ENCODE measurements around the gene CBX8. TPM values are rescaled to one million over a fixed set of nuclear protein-coding genes. Genes with fewer than 3 reads are reported as not detected.

Gene CBX8
- total and polyA plus RNA-seq, 2 experiments from 2014 or later = 6.5 to 8.6 TPM

GRCh38 chr17:79797492-79798298 lies 818 bp upstream of the CBX8 start:
- peaks cover 40% of the 10 kb centered on the region for H3K4me1 ChIP-seq (ENCODE audit: insufficient read depth)
- WGBS (ENCODE audit: low lambda C conversion rate, missing lambda C conversion rate) = 1% methylated on average over 22 of the region's 89 CpGs

DNA sequence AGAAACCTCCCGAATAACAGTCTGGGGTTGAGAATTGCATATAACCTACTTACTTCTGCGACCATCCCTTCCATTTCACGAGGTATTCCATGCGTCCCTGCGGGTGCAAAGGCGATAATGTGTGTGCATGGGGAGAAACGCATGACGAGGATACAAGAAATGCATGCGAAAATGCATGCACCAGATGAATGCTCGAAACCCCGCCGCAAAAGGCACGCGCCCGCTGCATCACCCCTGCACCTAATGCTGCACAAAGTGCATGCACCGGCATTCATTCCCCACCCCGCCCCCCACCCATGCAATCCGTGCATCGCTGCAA lies 474 bp downstream of the CBX8 start:
- no peak overlapping the region for H2AFZ ChIP-seq
- H3K4me2 ChIP-seq = peak overlapping the region; percentile 92
- H3K36me3 ChIP-seq (replicated peaks; ENCODE audit: insufficient read depth, low read depth) = no peaks in the 10 kb centered on the region
- H3K4me3 ChIP-seq = peak overlapping the region; percentile 35
- H3K4me1 ChIP-seq (ENCODE audit: insufficient read depth) = peaks cover 47% of the 10 kb centered on the region
- no peaks in the 10 kb centered on the region for H3K9me3 ChIP-seq (ENCODE audit: low read depth)
- H3K9me2 ChIP-seq (replicated peaks; ENCODE audit: insufficient read depth) = no peaks in the 10 kb centered on the region
- H4K20me1 ChIP-seq (ENCODE audit: insufficient read depth, poor library complexity, severe bottlenecking) = peaks cover 3% of the 10 kb centered on the region
- 3% methylated on average over 16 of the region's 19 CpGs for WGBS (ENCODE audit: low lambda C conversion rate, missing lambda C conversion rate)
- DNase-seq (ENCODE audit: low spot score) = no peak
- no peak overlapping the region for H3K27ac ChIP-seq
- TF ChIP-seq EZH2phosphoT487 (IDR thresholded peaks at IDR 0.05; ENCODE audit: low read depth, severe bottlenecking, unreplicated experiment) (no peak), EZH2 (IDR thresholded peaks at IDR 0.05; ENCODE audit: borderline replicate concordance) (no peak), CTCF (IDR thresholded peaks at IDR 0.05; ENCODE audit: poor library complexity) (no peak)
- peaks cover 57% of the 10 kb centered on the region for H3K27me3 ChIP-seq
- H3K79me2 ChIP-seq = peaks cover 21% of the 10 kb centered on the region

More at GRCh38 chr17:79797492-79798298, 818 bp upstream of the CBX8 start:
- H3K27ac ChIP-seq = no peak overlapping the region
- H4K20me1 ChIP-seq (ENCODE audit: insufficient read depth, poor library complexity, severe bottlenecking) = peaks cover 3% of the 10 kb centered on the region
- DNase-seq (ENCODE audit: low spot score) = peak; percentile 25
- peaks cover 21% of the 10 kb centered on the region for H3K79me2 ChIP-seq
- no peaks in the 10 kb centered on the region for H3K9me3 ChIP-seq (ENCODE audit: low read depth)
- no peak for TF ChIP-seq EZH2 (IDR thresholded peaks at IDR 0.05; ENCODE audit: borderline replicate concordance)
- no peak for TF ChIP-seq CTCF (IDR thresholded peaks at IDR 0.05; ENCODE audit: poor library complexity)
- TF ChIP-seq EZH2phosphoT487 (IDR thresholded peaks at IDR 0.05; ENCODE audit: low read depth, severe bottlenecking, unreplicated experiment) = no peak
- H3K27me3 ChIP-seq = peaks cover 57% of the 10 kb centered on the region
- peak overlapping the region; percentile 1 for H2AFZ ChIP-seq
- peak overlapping the region; percentile 97 for H3K4me2 ChIP-seq
- H3K36me3 ChIP-seq (replicated peaks; ENCODE audit: insufficient read depth, low read depth) = no peaks in the 10 kb centered on the region
- H3K9me2 ChIP-seq (replicated peaks; ENCODE audit: insufficient read depth) = no peaks in the 10 kb centered on the region
- peak overlapping the region; percentile 28 for H3K4me3 ChIP-seq

DNA sequence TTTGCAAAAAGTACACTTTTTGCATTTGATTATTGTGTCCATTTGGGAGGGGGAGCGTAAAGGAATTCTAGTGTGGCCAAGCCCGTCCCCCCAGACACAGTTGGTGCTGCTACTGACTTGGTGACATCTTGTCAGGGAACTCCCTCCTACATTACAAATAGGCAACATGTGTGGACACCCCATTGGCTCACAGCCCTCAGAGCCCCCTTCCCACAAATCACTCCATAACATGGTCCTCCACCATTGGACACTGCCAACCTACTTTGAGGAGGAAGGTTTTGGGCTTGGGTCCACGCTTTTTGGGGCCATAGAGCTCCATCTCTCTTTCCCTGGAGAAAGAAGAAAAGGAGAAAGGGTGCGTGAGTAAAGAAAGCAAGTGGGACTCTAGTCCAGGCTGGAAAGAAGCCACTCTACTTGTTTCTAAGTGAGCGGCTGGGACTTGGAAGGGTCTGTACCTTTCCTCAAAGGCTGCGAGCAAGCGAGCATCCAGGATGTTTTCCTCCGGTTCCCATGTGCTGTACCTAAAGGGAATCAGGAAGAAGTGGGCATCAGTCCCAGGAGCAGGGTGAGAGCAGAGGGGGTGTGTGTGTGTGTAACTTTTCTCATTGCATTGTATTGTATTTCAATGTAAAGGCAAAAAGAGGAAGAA lies 958 bp downstream of the CBX8 start:
- Histone ChIP-seq H3K79me2 (peaks cover 21% of the 10 kb centered on the region), H3K4me2 (peak overlapping the region; percentile 92), H3K9me2 (replicated peaks; ENCODE audit: insufficient read depth) (no peaks in the 10 kb centered on the region), H3K4me1 (ENCODE audit: insufficient read depth) (peaks cover 47% of the 10 kb centered on the region), H3K4me3 (peak overlapping the region; percentile 35), H3K9me3 (ENCODE audit: low read depth) (no peaks in the 10 kb centered on the region), H4K20me1 (ENCODE audit: insufficient read depth, poor library complexity, severe bottlenecking) (peaks cover 3% of the 10 kb centered on the region), H3K27ac (no peak overlapping the region), H2AFZ (no peak overlapping the region), H3K27me3 (peaks cover 57% of the 10 kb centered on the region), H3K36me3 (replicated peaks; ENCODE audit: insufficient read depth, low read depth) (no peaks in the 10 kb centered on the region)
- 62% methylated on average over 8 of the region's 8 CpGs for WGBS (ENCODE audit: low lambda C conversion rate, missing lambda C conversion rate)
- no peak for DNase-seq (ENCODE audit: low spot score)
- no peak for TF ChIP-seq EZH2phosphoT487 (IDR thresholded peaks at IDR 0.05; ENCODE audit: low read depth, severe bottlenecking, unreplicated experiment)
